Epidermal melanocyte (primary cell): ENCODE results near the gene GPR22.

Experiments used
- DNase-seq: peaks from one replicate; pipeline ENCODE4 v3.0.0; 2011; ENCODE audit warnings: low spot score; ENCODE audit not compliant: insufficient read length

The GPR22 gene

DNA sequence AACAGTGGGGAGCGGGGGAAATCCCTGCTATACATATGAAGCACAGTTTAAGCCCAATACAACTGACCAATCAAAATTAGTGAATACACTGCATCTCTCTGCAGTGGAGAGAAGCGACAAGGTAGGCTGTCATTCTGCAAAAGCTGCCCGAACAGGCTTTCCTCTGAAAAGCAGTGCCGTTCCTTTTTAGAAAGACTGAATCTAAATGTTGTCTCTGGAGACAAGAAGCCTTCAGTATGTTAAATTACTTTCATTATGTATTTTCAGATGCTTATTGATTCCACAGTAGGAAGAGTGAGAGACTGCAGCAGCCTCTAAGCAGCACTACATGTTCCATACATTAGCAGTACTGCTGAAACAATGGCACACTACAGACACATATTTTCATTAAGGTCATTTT lies at the start of gene GPR22:
Gene GPR22 (plus strand): TSS at position 129 of the 400 bp plus-strand sequence. CDS start 4,004 bp downstream, outside the sequence.
- no peak for DNase-seq

DNA sequence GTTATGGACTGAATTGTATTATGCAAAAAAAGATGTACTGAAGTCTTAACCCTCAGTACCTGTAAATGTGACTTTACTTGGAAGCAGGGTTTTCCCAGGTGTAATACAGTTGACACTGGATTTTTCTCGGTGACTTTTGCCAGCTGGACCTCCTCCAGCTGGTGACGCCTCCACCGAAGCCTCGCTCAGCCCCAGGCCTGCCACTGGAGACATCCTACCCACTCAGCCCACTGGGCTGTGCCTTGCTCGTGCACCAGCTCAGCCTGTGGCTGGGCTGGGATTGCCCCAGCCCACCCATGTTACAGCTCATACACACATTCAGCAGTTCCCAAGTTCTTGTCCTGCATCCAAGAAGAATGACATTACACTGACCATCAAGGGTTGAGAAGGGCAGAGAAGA lies 42.4 kb upstream of the GPR22 start:
- DNase-seq = no peak

GRCh38 chr7:107428642-107429041 lies 41.2 kb upstream of the GPR22 start:
- DNase-seq = no peak

GRCh38 chr7:107430057-107430456 lies 39.8 kb upstream of the GPR22 start:
- DNase-seq = no peak

GRCh38 chr7:107432261-107432660 lies 37.6 kb upstream of the GPR22 start:
- no peak for DNase-seq

GRCh38 chr7:107435749-107436148 lies 34.1 kb upstream of the GPR22 start:
- no peak for DNase-seq

DNA sequence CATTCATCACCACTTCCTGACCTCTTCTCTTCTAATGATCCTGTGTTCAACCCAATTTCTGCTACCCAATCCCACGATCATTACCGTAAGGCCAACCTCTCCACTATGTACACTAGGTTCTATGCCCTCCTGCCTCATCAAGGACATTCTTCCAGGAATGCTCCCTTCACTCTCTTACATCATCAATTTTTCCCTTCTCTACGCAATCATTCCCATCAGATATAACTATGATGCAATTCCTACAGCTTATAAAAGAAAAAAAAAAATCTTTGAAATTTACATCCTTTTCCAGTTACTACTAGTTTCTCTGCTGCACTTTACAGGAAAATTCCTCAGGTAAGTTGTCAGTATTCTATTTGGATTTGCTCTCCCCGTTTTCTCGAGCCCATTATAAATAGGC lies 30.8 kb upstream of the GPR22 start:
- DNase-seq = no peak

GRCh38 chr7:107441581-107442422 lies 28.1 kb upstream of the GPR22 start:
- no peak for DNase-seq

- no peak for DNase-seq
Measured at GRCh38 chr7:107442678-107443077, 27.2 kb upstream of the GPR22 start.

DNA sequence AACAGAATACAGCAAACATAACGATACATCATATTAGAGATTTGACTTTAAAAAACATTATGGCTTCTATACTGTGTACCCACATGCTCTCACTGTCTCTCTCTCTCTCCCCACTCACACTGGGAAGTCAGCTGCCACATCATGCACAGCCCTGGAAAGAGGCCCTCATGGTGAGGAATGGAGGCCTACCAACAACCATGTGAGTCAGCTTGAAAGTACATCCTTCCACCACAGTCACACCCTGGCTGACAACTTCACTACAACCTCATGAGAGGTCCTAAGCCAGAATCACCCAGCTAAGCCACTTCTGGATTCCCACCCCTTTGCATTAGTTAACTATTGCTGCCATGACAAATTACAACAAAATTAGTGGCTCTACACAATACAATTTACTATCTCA lies 23.3 kb upstream of the GPR22 start:
- no peak for DNase-seq

GRCh38 chr7:107446988-107447387 lies 22.9 kb upstream of the GPR22 start:
- DNase-seq = no peak

GRCh38 chr7:107450970-107451369 lies 18.9 kb upstream of the GPR22 start:
- DNase-seq = no peak

DNA sequence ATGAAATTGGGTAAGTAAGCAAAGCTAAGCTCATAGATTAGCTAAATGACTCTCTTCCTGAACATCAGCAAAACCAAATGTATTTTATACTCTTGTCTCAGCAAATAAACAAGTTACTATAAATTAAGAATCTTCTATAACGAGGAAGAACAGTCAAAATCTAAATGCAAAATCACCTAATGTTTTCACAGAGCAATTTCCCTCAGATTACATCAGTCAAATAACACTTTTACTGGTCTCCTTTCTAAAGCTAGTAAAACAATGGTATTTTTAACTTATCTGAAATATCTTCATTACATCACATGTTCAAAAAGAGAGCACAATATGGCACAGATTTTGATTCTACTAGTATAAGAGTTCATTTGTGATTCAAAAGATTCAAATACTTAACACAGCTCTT lies 16.5 kb upstream of the GPR22 start:
- DNase-seq = no peak

- DNase-seq = no peak
Measured at GRCh38 chr7:107461938-107462533, 7.8 kb upstream of the GPR22 start.

DNA sequence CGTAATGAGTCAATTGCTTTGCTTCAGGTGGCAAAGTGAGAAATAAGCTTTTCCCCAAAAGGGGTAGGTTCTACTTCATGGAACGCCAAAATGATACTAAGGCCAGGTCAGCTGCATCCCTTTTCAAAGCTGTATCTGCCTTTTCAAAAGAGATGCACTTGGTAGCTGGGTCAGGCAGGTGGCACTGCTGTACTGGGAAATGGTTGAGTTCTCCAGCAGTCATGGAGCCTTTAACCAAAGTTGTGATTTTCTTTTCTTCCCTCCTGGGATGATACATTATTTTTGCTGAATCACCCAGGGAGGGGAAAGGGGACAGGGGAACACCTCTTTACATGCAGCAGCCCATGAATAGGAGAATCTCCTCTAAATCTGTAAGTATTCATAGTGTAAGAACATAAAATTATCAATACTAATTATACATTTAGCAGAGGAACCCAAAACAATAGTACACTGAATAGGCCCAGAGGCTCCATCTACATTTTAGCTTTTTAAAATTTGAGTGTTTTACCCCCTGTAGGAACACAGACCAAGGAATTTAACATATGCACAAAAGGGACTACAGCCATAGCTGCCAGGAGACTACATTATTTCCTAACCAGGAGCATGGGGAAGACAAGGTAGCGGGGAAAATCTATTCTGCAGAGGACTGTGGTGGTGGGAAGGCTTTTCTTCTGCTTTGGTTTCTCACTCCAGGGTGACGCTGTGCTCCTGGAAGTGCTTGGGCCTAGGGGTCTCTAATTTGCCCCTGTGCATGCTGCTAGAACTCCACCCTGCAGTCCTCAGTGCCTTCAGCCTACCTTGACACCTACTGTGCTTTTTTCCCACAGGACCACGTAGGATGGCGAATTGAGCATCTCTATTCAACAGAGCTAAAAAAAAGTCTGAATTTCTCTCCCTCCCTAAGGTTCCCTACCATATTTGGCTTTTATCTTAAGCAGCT lies 6.4 kb upstream of the GPR22 start:
- peak; percentile 23 for DNase-seq

GRCh38 chr7:107464666-107465226 lies 5.1 kb upstream of the GPR22 start:
- DNase-seq = no peak

DNA sequence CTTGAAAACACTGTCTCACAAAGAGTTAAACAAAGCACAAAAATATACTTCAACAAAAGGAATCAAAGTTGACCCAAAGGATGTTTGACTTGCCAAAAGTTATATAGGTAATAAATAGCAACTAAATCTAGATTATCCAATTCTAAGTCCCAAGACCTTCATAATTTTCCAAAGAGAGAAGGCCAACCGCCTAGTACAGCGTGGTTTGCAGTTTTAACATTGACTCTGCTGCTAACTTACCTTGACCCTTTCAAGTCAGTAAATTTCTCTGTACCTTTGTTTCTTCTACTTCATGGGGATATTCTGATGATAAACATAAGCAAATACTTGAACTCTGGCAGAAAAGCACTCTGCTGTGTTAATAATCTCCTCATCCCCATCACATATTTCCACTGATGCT lies 1.9 kb upstream of the GPR22 start:
- DNase-seq = no peak

DNA sequence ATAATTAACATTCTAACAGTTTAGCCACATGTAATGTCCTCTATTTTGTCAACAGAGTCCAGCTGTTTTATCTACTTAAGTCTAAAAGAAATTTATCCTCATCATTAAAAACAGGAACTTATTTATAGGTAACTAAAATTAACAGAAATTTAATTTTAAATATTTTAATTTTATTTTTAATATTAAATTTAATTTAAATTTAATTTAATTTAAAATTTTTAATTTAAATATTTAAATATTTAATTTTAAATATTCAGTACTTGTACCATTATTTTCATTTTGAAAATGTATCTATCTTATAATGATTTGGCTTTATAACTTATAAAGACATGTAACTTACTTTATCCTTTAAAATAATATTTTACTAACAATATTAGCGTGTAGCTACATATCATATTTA lies 1.0 kb upstream of the GPR22 start:
- DNase-seq = no peak

- no peak for DNase-seq
Measured at GRCh38 chr7:107471292-107472070, 1.6 kb downstream of the GPR22 start.

GRCh38 chr7:107472116-107472515 lies 2.3 kb downstream of the GPR22 start:
- no peak for DNase-seq

DNA sequence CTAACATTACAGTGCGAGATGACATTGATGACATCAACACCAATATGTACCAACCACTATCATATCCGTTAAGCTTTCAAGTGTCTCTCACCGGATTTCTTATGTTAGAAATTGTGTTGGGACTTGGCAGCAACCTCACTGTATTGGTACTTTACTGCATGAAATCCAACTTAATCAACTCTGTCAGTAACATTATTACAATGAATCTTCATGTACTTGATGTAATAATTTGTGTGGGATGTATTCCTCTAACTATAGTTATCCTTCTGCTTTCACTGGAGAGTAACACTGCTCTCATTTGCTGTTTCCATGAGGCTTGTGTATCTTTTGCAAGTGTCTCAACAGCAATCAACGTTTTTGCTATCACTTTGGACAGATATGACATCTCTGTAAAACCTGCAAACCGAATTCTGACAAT lies 4.3 kb downstream of the GPR22 start:
- DNase-seq = no peak
